MCF 10A (cell line): Measurements from ENCODE around the gene ECI1. TPM values are rescaled to one million over a fixed set of nuclear protein-coding genes. Genes with fewer than 3 reads are reported as not detected.

Source experiments
- BruUV-seq: library from RNA; stranded (reverse); fragments of 400-500 nt; replicated peaks from 2 replicates; lab custom pipeline; 2021; lab: Mats Ljungman, UMichigan
- CTCF ChIA-PET: fragments of 300-600 bp; sonication (Branson Sonifier 250); formaldehyde crosslinking; extraction: SDS; loops from one replicate; lab custom pipeline; 2021; ENCODE audit warnings: antibody characterized with exemption, inconsistent platforms; lab: Yijun Ruan, JAX
- POLR2A ChIA-PET: fragments of 300-600, 350-650 bp; sonication (Branson Sonifier 250); formaldehyde crosslinking; extraction: SDS; loops from one replicate; lab custom pipeline; 2020; ENCODE audit warnings: antibody characterized with exemption, inconsistent platforms; lab: Yijun Ruan, JAX
- DNase-seq: peaks from one replicate; pipeline ENCODE4 v3.0.0-alpha.2; 2018; ENCODE audit not compliant: unreplicated experiment
- H3K27ac Mint-ChIP-seq: one replicate; pipeline ENCODE4 v1.8.0; 2022; ENCODE audit warnings: mild to moderate bottlenecking, low read depth, mixed read lengths; ENCODE audit not compliant: unreplicated experiment
- H3K27me3 Mint-ChIP-seq: one replicate; pipeline ENCODE4 v1.8.0; 2022; ENCODE audit warnings: mixed read lengths; ENCODE audit not compliant: insufficient read depth, unreplicated experiment
- H3K36me3 Mint-ChIP-seq: one replicate; pipeline ENCODE4 v1.8.0; 2022; ENCODE audit warnings: mild to moderate bottlenecking, moderate library complexity, mixed read lengths; ENCODE audit not compliant: insufficient read depth, unreplicated experiment
- H3K4me1 Mint-ChIP-seq: one replicate; pipeline ENCODE4 v1.8.0; 2022; ENCODE audit warnings: mixed read lengths; ENCODE audit not compliant: insufficient read depth, unreplicated experiment
- H3K4me3 Mint-ChIP-seq: one replicate; pipeline ENCODE4 v1.8.0; 2022; ENCODE audit warnings: mild to moderate bottlenecking, moderate library complexity, mixed read lengths; ENCODE audit not compliant: unreplicated experiment
- H3K9me3 Mint-ChIP-seq: one replicate; pipeline ENCODE4 v1.8.0; 2022; ENCODE audit warnings: mixed read lengths; ENCODE audit not compliant: unreplicated experiment
- intact Hi-C: fragments of 100-400 bp; cut with micrococcal nuclease; formaldehyde crosslinking; loops from 2 replicates; pipeline ENCODE4 v1.14.1; 2022
- total RNA-seq: library from RNA; stranded (reverse); gene quantifications from 2 replicates; pipeline ENCODE4 v1.2.3, GENCODE V29; 2022
- TF ChIP-seq, protein P1 (sequence below): fragments of 200-600 bp; IDR thresholded peaks from one replicate; pipeline ENCODE4 v1.8.0; 2022; ENCODE audit warnings: antibody characterized with exemption, mild to moderate bottlenecking; ENCODE audit not compliant: unreplicated experiment

Gene ECI1
- total RNA-seq, 1 experiment from 2014 or later: 115 TPM

- peaks cover 54% of the 10 kb centered on the region for H3K36me3 Mint-ChIP-seq
Observed at GRCh38 chr16:2244926-2245795, 6.2 kb downstream of the ECI1 start.

GRCh38 chr16:2244301-2244700 lies 7.1 kb downstream of the ECI1 start:
- no peaks in the 10 kb centered on the region for H3K9me3 Mint-ChIP-seq

More at GRCh38 chr16:2244926-2245795, 6.2 kb downstream of the ECI1 start:
- H3K27ac Mint-ChIP-seq: no peak overlapping the region
- H3K9me3 Mint-ChIP-seq: no peaks in the 10 kb centered on the region
- CTCF ChIA-PET: no interaction called here
- H3K27me3 Mint-ChIP-seq: no peaks in the 10 kb centered on the region
- POLR2A ChIA-PET: interaction anchor here (0.8 kb wide), 1 partner anchor 33 kb away, joined by 3 read pairs; no protein-coding TSS in a partner anchor
- intact Hi-C loops: no loop called here
- DNase-seq: no peak
- no TSS peak for BruUV-seq
- H3K4me3 Mint-ChIP-seq: no peak overlapping the region
- peaks cover 5% of the 10 kb centered on the region for H3K4me1 Mint-ChIP-seq
- TF ChIP-seq, protein P1, sequence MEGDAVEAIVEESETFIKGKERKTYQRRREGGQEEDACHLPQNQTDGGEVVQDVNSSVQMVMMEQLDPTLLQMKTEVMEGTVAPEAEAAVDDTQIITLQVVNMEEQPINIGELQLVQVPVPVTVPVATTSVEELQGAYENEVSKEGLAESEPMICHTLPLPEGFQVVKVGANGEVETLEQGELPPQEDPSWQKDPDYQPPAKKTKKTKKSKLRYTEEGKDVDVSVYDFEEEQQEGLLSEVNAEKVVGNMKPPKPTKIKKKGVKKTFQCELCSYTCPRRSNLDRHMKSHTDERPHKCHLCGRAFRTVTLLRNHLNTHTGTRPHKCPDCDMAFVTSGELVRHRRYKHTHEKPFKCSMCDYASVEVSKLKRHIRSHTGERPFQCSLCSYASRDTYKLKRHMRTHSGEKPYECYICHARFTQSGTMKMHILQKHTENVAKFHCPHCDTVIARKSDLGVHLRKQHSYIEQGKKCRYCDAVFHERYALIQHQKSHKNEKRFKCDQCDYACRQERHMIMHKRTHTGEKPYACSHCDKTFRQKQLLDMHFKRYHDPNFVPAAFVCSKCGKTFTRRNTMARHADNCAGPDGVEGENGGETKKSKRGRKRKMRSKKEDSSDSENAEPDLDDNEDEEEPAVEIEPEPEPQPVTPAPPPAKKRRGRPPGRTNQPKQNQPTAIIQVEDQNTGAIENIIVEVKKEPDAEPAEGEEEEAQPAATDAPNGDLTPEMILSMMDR: no peak

GRCh38 chr16:2243781-2244180 lies 7.6 kb downstream of the ECI1 start:
- H3K27me3 Mint-ChIP-seq: no peaks in the 10 kb centered on the region
- H3K4me1 Mint-ChIP-seq: peaks cover 5% of the 10 kb centered on the region
- BruUV-seq: no TSS peak
- DNase-seq: no peak
- TF ChIP-seq, protein P1: no peak
- ChIA-PET POLR2A (no interaction called here), CTCF (no interaction called here)
- H3K4me3 Mint-ChIP-seq: no peak overlapping the region
- no peaks in the 10 kb centered on the region for H3K9me3 Mint-ChIP-seq
- H3K27ac Mint-ChIP-seq: no peak overlapping the region
- intact Hi-C loops: no loop called here
- H3K36me3 Mint-ChIP-seq: peaks cover 61% of the 10 kb centered on the region

More at GRCh38 chr16:2244301-2244700, 7.1 kb downstream of the ECI1 start:
- TF ChIP-seq, protein P1: no peak
- CTCF ChIA-PET: no interaction called here
- Mint-ChIP-seq H3K27ac (no peak overlapping the region), H3K4me1 (peaks cover 5% of the 10 kb centered on the region), H3K36me3 (peaks cover 58% of the 10 kb centered on the region), H3K4me3 (no peak overlapping the region), H3K27me3 (no peaks in the 10 kb centered on the region)
- POLR2A ChIA-PET: interaction anchor here (0.8 kb wide), 1 partner anchor 32 kb away, joined by 3 read pairs; no protein-coding TSS in a partner anchor
- no peak for DNase-seq
- BruUV-seq: no TSS peak
- intact Hi-C loops: no loop called here

GRCh38 chr16:2243031-2243528 lies 8.3 kb downstream of the ECI1 start:
- peaks cover 63% of the 10 kb centered on the region for H3K36me3 Mint-ChIP-seq
- no peaks in the 10 kb centered on the region for H3K9me3 Mint-ChIP-seq
- H3K27ac Mint-ChIP-seq: no peak overlapping the region
- TF ChIP-seq, protein P1: no peak
- ChIA-PET CTCF (no interaction called here), POLR2A (interaction anchor here (0.8 kb wide), 1 partner anchor 8 kb away, joined by 6 read pairs; the partner anchor contains the start of gene ECI1)
- H3K4me1 Mint-ChIP-seq: peaks cover 5% of the 10 kb centered on the region
- BruUV-seq: no TSS peak
- no peaks in the 10 kb centered on the region for H3K27me3 Mint-ChIP-seq
- no peak for DNase-seq
- no peak overlapping the region for H3K4me3 Mint-ChIP-seq
- intact Hi-C loops: no loop called here
